T-helper 2 cell (primary cell): ENCODE results near the gene RMDN3.

Source experiments
- DNase-seq, 5 experiments: peaks; one replicate each; pipeline versions ENCODE4 v3.0.0 to v3.0.0-alpha.2; 2012 to 2022
- total RNA-seq, 2 donors: gene quantifications; one replicate each; lab custom pipeline; 2026; lab: John Stamatoyannopoulos, UW

Gene RMDN3
- 29.6 to 37.4 reads per million in 2 donors for total RNA-seq

GRCh38 chr15:40754883-40755811 lies at the start of gene RMDN3:
TSS of gene RMDN3 (minus strand) at chr15:40755254. CDS start at chr15:40754783, 471 bp downstream.
- DNase-seq = peak; percentile 85 to 94 (median 89)

DNA sequence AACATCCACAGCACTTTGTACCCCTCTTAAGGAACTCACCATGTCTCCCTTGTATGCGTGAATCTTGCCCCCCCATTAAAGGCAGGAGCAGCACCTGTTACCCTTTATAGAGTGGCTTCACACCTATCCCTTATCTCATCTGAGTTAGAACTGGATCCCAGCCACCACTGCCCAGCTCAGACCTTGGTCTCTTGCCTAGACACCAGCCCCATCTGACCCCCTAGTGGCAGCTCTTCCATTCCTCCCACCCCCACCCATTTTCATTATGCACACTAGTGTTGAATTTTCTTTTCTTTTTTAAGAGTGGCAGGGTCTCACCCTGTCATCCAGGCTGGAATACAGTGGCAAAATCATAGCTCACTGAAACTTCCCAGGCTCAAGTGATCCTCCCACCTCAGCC lies 48.6 kb upstream of the RMDN3 start:
- no peak for DNase-seq

GRCh38 chr15:40803076-40803475 lies 48.0 kb upstream of the RMDN3 start:
- DNase-seq = no peak

- DNase-seq = no peak
Observed at GRCh38 chr15:40799523-40799922, 44.5 kb upstream of the RMDN3 start.

DNA sequence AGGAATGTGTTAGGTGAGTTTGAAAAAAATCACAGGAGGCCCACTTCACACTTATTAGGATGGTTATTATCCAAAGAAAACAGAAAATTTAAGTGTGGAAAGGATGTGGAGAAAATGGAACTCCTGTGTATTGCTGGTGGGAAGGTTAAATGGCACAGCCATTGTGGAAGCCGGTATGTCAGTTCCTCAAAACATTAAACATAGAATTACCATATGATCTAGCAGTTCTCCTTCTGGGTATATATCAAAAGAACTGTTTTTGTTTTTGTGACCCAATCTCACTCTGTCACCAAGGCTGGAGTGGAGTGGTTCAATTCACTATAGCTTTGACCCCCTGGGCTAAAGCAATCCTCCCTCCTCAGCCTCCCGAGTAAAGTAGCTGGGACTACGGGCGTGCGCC lies 41.5 kb upstream of the RMDN3 start:
- DNase-seq = no peak

- no peak for DNase-seq
Observed at GRCh38 chr15:40796041-40796440, 41.0 kb upstream of the RMDN3 start.

DNA sequence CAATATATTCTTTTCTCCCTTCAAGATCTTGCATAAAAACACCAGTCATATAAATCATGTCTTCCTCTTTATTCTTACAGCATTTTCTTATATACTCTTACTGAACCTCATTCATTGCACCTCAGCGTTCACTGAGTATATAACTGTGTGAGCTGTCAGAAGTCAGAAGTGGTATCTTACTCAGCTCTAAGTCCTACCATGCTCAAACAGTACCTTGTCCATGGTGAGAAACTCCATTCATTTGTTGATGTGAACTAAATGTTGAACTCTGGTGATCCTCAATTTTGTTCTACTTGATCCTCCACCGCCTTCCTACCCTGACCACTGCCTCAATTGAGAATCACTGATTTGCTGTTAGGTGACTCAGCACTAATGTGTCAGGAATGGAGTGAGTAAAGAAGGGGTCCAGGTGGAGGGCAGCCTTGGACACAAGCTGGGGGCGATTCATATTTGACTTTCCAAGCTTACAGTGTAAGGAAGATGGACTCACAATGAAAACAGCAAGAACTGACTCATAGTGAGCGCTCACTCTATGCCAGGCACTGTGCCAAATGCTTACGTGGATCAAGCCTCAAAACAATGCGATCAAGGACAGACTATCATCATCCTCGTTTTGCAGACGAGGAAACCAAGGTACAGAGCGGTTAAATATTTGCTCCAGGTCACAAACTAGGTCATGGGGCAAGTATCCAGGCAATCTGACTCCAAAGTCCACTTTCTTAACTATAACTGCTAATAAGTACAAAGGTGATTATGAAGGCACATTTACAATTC lies 38.3 kb upstream of the RMDN3 start:
- peak in 1 of 5 experiments; percentile 74 for DNase-seq

- no peak for DNase-seq
Observed at GRCh38 chr15:40792394-40792793, 37.3 kb upstream of the RMDN3 start.

- DNase-seq = no peak
Observed at GRCh38 chr15:40790718-40791117, 35.7 kb upstream of the RMDN3 start.

DNA sequence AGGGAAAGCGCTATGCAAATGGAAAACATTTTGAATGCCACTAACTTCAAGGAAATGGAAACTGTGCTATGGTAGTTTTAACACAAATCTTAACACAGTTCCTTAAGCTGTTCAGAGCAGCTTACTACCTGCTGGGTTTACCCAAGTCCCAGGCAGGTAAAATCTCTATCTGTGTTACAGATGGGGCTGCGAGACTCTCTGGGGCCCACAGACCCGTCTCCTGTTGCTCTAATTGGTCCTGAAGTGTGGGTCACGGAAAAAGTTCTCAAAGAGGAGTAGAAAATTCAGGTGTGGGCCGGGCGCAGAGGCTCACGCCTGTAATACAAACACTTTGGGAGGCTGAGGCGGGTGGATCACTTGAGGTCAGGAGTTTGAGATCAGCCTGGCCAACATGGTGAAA lies 34.9 kb upstream of the RMDN3 start:
- no peak for DNase-seq

DNA sequence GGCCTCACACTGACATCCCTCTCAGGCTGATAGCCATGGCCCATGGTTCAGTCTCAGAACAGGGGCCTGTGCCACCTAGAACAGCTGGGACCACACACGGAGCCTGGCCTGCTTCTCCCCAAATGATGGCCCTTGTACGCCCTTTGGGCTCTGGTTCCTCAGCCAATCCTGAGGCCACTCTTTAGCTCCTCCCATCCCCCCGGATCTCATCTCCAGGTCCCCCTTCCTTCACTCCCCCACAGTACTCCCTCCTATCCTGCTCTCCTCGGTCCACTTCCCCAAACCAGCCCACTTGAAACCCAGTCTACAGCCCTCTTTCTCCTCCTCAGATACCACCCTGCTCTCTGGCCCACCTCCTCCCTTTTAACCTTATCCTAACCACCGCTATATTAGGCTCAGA lies 34.1 kb upstream of the RMDN3 start:
- DNase-seq = no peak

DNA sequence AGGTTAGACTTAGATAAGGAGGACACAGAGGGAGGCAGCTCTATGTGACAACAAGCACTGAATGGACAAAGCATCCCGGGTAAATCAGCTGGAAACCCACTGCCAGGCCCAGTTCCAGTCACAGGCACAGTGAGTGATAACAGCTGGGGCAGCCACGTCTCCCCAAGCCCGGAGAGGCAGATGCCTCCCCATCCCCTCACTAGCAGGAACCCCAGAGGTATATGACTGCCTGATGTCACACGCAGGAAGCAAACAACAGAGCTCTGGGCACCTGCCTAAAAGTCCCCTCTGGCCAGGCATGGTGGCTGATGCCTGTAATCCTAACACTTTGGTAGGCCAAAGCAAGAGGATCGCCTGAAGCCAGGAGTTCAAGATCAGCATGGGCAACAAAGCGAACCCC lies 32.9 kb upstream of the RMDN3 start:
- no peak for DNase-seq

DNA sequence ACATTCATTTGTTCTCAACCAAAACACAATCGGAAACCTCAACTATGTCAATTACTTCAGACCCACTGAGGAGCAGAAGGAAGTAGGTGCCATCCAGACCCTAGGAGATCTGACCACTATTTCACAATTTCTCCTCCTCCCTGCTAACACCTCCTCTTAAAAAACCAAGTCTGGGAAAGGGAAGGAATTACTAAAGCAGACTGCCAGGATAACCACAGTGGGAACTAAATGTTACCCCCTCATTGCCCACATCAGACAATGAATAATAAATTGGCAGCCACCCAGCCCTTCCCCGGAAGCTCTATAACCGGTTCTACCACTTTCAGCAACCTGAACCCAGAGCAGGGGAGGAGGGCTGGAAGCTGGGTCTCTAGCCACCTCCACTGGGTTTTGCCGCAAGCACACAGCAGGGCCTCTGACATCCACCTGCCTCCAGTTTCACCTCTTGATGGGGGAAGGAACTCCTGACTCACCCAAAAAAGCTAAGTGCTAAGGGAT lies 32.3 kb upstream of the RMDN3 start:
- DNase-seq = peak in 3 of 5 experiments; percentile 43 to 63 (median 51)

DNA sequence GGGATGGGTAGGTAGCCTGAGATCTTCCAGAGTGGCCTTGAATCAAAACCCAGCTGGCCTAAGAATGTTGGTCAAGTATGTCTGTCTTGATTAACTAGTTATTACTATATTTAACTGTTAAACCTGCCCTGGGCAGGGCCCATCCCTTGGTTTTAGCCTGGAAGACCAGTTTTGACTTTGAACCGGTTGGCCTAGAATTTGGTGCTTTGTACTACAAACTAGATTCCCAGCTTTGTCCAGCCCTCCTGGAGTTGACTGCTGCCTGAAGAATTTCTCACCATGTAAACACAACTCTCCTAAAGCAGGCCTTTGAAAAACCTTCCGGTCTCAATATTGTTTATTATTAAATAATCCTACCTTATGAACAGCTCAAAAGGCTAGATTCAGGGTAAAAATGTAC lies 30.8 kb upstream of the RMDN3 start:
- no peak for DNase-seq

DNA sequence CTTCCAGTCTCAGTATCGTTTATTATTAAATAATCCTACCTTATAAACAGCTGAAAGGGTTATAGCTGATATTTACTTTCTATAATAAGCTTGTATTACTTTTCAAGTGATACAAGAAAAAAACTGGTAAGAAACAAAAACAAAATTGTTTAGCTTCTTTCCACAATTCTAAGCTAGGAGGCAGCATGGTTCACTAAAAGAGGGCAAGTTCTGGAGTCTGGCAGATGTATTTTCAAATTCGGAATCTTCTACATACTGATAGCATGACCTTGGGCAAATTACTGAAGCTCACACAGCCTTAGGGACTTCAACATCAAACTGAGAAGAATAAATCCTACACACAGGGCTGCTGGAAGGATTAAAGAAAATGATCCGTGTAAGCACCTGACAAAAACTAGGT lies 30.1 kb upstream of the RMDN3 start:
- DNase-seq = no peak

- DNase-seq = peak; percentile 50 to 78 (median 64)
Observed at GRCh38 chr15:40782609-40783227, 27.7 kb upstream of the RMDN3 start.

- DNase-seq = peak in 2 of 5 experiments; percentile 70 to 77
Observed at GRCh38 chr15:40776537-40777141, 21.6 kb upstream of the RMDN3 start.

DNA sequence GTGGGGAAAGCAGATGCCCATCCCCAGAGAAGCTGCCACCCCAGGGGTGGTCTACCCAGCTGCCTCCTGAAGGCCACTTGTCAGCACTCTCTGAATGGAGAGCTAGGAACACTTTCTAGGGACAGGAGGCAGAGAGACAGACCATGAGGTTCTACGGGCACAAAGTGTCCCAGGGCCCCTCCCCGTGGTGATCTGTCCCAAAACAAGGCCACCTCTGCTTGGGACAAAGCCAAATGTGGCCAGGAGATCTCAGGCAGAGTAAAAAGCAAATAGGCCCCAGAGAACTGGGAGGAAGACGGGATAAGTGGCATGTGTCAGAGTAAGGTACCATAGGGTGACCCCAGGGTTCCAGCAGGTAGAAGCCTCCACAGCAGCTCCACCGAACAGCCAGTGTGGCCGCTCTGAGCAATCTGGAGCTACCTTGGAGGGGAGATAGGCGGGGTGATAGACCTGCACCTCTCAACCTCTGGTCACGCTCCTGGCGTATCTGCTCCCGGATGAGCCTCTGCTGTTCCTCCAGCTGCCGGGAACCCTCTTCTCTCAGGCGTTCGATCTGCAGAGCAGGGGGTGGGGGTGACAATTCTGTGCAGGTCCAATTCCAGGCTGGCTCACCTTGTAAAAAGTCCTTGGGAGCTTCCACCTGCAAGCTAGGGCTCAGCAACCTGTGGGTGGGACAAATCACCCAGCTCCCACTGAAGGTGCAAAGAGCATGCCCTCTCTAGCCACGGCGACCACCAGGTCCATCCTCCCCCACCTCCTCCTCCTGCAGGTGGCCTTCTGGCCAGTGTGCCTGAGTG lies 20.9 kb upstream of the RMDN3 start:
- no peak for DNase-seq

DNA sequence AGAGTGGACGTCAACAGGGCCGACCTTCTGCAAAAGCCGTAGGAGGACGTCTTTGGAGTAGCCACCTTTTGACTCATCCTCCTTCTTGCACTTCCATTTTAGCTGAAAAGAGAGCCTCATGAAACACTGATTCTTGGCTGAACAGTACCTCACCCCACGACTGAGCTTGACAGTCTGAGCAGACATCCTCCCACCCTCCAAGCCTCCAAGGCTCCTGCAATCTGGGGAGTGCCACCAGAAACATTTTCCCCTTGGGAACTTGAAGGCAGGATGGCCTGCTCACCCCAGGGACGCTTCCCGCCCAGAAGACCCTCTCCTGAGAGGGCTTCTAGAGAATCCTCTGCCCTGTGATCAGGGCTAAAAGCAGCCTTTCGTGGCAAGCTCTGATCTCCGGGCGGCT lies 20.0 kb upstream of the RMDN3 start:
- no peak for DNase-seq

GRCh38 chr15:40773902-40774301 lies 18.8 kb upstream of the RMDN3 start:
- no peak for DNase-seq

- no peak for DNase-seq
Observed at GRCh38 chr15:40773496-40773895, 18.4 kb upstream of the RMDN3 start.

- DNase-seq = no peak
Observed at GRCh38 chr15:40772014-40772413, 17.0 kb upstream of the RMDN3 start.
